Sigmoid colon (tissue), 4 donors: Measurements from ENCODE around the gene ZNF205.

ENCODE experiments used
- CTCF ChIP-seq, 4 experiments: fragments of 450-650 bp in 3 of 4; fragments of 200-600 bp in 1 of 4; IDR thresholded peaks; one replicate each; pipeline ENCODE4 v1.5.1; 2016 to 2019; ENCODE audit warnings: antibody characterized with exemption in 4 of 4, mild to moderate bottlenecking in 3 of 4, moderate library complexity in 2 of 4
- POLR2A ChIP-seq, 2 donors: fragments of 450-650 bp; IDR thresholded peaks; one replicate each; pipeline ENCODE4 v1.6.1; 2016; ENCODE audit warnings: antibody characterized with exemption in 2 of 2, mild to moderate bottlenecking in 2 of 2, moderate library complexity in 2 of 2
- POLR2AphosphoS5 ChIP-seq, 4 donors: sonication (generic); formaldehyde crosslinking; IDR thresholded peaks; one replicate each; pipeline ENCODE4 v1.6.1; 2017; ENCODE audit warnings: antibody characterized with exemption in 4 of 4

DNA sequence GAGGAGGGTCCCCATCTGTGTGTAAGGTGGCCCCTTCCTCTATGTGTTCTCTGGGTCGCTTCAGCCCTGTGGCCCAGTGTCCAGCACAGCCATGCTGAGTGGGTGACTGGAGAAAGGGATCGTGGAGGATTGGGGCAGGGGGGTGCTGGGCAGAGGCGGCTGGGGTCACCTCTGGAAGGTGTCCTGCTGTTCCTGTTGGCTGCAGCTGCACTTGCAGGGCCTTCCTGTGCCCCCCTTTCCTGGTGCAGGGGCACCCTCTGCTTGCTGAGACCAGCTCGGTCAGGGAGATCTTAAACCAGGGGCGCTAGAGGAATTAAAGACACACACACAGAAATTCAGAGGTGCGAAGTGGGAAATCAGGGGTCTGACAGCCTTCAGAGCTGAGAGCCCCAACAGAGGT is 35.8 kb upstream of the ZNF205 start:
- no peak for TF ChIP-seq CTCF (IDR thresholded peaks at IDR 0.05)
- TF ChIP-seq POLR2A (IDR thresholded peaks at IDR 0.05) = no peak
- TF ChIP-seq POLR2AphosphoS5 (IDR thresholded peaks at IDR 0.05) = no peak
